GM12874 (cell line): ENCODE measurements around the gene ANKS4B.

Source experiments
- TF ChIP-seq, protein P1 (sequence below): IDR thresholded peaks from 2 replicates; pipeline ENCODE4 v1.5.1; 2011; ENCODE audit warnings: low read depth, mild to moderate bottlenecking, control low read depth, low read length, moderate library complexity; ENCODE audit not compliant: insufficient read depth

ANKS4B gene

DNA sequence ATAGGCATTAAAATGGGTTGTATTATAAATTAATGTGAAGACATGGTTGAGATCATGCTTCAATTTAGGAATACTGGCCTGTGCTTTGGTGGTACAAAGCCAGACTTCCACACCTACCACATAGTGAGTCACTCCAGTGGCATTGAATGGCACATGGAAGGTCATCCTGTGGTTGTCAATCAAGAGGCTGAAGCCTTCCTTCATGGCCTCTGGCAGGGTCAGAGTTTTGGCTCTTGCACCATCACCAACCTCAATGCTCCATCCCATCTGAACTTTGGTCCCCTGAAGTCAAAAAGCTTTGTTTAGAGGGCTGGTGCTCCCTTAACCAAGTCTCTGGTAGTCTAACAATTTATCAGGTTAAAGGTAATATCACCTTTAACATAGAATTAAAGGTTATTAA lies 28.2 kb upstream of the ANKS4B start:
- TF ChIP-seq, protein P1, sequence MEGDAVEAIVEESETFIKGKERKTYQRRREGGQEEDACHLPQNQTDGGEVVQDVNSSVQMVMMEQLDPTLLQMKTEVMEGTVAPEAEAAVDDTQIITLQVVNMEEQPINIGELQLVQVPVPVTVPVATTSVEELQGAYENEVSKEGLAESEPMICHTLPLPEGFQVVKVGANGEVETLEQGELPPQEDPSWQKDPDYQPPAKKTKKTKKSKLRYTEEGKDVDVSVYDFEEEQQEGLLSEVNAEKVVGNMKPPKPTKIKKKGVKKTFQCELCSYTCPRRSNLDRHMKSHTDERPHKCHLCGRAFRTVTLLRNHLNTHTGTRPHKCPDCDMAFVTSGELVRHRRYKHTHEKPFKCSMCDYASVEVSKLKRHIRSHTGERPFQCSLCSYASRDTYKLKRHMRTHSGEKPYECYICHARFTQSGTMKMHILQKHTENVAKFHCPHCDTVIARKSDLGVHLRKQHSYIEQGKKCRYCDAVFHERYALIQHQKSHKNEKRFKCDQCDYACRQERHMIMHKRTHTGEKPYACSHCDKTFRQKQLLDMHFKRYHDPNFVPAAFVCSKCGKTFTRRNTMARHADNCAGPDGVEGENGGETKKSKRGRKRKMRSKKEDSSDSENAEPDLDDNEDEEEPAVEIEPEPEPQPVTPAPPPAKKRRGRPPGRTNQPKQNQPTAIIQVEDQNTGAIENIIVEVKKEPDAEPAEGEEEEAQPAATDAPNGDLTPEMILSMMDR, result no peak

DNA sequence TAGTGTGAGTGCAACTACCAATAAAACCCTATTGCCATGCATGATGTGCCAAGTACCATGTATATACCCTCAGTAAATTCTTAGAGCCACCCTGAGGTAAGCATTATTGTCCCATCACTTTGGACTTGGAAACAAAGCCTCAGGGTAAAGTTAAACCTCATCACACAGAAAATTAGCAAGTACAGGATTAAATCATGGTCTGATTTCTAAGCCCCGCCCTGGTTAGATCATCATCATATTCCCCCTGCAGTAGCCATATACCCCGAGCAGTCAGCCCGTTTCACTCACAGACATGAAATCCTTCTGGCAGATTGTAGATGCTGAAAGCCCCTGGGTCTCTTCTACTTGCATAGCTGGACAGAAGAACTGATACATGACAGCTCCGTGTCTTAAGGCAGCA lies 26.9 kb upstream of the ANKS4B start:
- TF ChIP-seq, protein P1, result no peak

DNA sequence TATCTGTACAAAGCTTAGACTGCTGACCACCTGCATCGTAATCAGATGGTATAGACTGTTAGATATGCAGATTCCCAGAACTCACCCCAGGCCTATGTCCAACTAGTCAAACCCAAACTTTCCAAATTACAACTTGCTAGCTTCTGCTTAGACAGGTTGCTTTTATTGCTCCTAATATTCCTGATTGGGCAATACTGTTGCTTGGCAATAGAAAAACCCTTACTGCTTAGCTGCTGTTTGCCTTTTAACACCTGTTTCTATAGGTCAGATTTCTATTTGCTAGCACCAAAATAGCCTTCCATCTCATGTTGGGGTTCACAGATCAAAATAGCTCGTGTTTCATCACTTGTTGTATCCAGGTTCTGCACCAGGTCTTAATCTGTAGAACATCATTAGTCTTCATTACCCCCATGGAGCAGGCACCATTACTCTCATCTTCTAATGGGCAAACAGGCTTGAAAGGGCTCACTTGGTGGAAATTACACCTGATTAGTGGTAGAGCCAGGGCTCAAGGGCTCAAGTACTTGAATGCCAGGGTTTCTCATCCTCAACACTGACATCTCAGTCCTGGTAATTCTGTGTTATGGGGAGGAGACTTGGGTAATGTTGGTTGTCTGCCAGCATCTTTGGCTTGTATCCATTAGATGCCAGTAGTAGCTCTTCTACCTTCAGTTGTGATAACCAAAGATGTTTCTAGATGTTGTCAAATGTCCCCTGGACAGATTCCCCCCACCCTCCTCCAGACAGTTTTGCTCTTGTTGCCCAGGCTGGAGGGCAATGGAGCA lies 24.9 kb upstream of the ANKS4B start:
- TF ChIP-seq, protein P1, result no peak

DNA sequence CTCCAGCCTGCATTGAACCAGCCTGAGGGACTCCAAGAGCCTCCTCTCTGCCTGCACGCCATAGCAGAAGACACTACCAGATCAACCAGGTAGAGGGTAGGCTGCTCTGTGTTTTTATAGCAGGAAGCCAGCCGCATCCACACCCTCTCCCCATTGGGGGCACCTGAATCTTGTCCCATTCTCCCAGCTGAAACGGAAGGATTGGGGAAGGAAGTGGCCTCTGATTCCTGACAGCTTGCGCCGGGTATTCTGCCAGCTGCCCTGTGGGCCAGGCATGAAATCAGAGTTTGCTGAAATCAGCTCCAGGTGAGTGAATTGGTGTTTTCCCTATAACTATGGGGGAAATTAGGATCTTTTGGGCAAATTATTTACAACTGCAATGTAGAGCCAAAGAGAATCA lies 22.0 kb upstream of the ANKS4B start, which contains the start of gene ZP2:
Gene ZP2 (minus strand): TSS at position 89 of the 400 bp plus-strand sequence. CDS start 27 bp downstream, at position 62.
- TF ChIP-seq, protein P1, result no peak

DNA sequence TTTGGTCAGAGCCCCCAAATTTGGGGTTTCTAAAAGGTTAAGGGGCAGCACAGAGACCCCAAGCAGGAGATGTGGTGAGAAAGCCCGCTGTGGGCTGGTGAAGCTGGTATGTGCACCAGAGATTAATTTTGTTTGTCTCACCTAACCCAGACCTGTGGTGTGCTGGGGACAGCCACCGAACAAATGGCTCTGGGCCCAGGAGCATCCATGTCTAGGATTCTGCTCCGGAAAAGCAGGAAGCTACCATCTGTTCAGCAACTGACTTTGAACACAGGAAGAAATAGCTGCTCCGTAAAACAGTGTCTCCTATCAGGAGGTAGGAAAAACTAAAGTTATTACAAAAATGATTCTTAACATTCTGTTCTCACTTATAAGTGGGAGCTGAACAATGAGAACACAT lies 19.4 kb upstream of the ANKS4B start:
- TF ChIP-seq, protein P1, result no peak

DNA sequence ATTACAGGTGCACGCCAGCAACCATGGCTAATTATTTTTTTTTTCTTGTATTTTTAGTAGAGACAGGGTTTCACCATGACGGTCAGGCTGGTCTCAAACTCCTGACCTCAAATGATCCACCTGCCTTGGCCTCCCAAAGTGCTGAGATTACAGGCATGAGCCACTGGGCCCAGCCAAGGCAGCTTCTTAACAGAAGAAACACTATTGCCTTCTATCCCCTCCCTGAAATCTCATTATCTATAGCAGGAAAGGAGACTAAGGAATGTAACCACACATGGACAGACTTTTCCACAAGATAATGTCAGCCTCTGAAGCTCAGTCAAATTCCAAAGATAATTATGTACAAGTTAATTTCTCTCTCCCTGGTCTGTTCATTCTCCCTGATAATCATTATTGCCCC lies 16.4 kb upstream of the ANKS4B start:
- TF ChIP-seq, protein P1, result no peak

DNA sequence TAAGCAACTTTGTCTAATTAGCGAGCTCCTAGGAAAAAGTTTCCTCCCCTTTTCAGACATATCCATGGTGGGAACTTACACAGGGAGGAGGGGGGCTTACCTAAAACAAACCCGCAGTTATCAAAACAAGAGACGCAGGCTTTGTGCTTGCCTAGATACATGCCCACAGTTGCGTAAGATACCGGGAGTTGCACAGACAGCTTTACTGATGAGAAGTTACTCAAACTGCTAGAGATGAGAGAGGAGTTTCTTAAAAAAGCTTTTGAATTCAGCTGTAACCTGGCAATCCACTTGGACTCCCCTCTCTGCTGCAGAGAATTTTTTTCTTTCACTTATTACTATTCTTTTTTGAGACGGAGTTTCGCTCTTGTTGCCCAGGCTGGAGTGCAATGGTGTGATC lies 15.3 kb upstream of the ANKS4B start:
- TF ChIP-seq, protein P1, result no peak
